Measurements from ENCODE around the gene SYTL3. TPM values are rescaled to one million over a fixed set of nuclear protein-coding genes. Genes with fewer than 3 reads are reported as not detected.

The SYTL3 gene
- total RNA-seq, 4 donors from 2014 or later, result 4.8 to 10.1 (median 7.6) TPM

DNA sequence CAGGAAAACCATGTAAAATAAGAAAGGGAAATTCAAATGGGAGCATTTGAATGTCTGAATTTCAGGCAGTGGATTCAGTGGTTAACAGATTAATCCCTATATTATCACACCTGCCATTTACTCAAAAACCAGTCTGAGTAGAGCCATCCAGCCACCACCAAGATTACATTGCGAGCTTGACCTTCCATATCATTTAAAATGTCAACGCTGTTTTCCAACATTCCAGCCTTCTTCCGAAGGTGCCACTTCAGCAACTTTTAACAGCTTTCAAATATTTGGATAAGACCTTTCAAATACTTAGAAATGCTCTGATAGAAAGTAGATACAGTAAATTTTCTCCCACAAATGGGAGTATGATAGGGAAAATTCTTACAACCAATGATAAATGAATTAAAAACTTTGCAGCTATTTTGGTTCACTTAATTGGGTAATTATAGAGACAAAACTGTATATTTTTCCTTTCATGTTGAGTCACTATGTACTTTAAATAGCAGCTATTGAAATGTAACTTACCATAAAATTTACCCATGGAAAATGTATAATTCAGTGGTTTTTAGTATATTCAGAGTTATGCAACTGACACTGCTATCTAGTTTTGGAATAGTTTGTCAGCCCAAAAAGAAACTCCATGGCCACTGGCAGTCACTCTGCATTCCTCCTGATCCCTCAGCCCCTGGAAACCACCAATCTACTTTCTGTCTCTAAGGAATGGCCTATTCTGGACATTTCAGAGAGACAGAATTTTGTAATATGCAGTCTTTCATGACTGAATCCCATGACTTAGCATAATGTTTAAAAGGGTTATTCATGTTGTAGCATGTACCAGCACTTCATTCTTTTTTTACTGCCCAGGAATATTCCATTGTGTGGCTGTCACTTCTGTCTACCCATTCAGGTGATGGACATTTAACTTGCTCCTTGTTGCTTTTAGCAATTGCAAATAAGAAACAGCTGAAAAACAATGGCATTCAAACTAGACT, 147.8 kb downstream of the SYTL3 start:
- intact Hi-C loops (cut with DNase I), result no loop called here
- Histone ChIP-seq H3K9me3 (no peaks in the 10 kb centered on the region), H3K36me3 (no peaks in the 10 kb centered on the region), H3K27ac (replicated peaks in 1 of 4) (peak overlapping the region in 3 of 4 donors; percentile 34 to 47 (median 46)), H3K27me3 (no peaks in the 10 kb centered on the region), H3K4me3 (no peak overlapping the region), H3K4me1 (peaks cover 39 to 89% (median 61%) of the 10 kb centered on the region in 4 donors)
- no peak for DNase-seq (ENCODE audit: extremely low spot score)
- peak; percentile 10 to 20 for TF ChIP-seq POLR2AphosphoS5 (IDR thresholded peaks at IDR 0.05)
- TF ChIP-seq EP300 (IDR thresholded peaks at IDR 0.05), result no peak
- no peak for TF ChIP-seq POLR2A (IDR thresholded peaks at IDR 0.05; ENCODE audit: low read depth)
- TF ChIP-seq, protein P1, sequence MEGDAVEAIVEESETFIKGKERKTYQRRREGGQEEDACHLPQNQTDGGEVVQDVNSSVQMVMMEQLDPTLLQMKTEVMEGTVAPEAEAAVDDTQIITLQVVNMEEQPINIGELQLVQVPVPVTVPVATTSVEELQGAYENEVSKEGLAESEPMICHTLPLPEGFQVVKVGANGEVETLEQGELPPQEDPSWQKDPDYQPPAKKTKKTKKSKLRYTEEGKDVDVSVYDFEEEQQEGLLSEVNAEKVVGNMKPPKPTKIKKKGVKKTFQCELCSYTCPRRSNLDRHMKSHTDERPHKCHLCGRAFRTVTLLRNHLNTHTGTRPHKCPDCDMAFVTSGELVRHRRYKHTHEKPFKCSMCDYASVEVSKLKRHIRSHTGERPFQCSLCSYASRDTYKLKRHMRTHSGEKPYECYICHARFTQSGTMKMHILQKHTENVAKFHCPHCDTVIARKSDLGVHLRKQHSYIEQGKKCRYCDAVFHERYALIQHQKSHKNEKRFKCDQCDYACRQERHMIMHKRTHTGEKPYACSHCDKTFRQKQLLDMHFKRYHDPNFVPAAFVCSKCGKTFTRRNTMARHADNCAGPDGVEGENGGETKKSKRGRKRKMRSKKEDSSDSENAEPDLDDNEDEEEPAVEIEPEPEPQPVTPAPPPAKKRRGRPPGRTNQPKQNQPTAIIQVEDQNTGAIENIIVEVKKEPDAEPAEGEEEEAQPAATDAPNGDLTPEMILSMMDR (IDR thresholded peaks at IDR 0.05), result no peak
- WGBS, result 57% methylated on average over 3 of the region's 3 CpGs

DNA sequence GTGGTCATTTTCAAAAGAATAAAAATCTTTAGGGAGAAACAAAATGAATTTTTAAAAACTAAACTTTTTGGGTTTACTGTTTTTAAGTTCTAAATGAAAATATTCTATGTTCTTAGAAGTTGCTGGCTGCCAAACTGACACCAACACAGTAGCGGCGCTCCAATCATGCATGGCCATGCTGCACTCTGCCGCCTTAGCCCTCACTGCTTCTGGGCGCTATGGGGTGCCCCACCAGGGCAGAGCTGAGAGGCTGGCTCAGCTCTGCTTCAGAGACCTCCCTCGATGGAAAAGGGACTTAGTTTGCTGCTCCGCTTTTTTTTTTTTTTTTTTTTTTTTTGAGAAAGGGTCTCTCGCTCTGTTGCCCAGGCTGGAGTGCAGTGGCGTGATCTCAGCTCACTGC, 148.5 kb downstream of the SYTL3 start:
- Histone ChIP-seq H3K27ac (replicated peaks in 1 of 4) (peak overlapping the region in 3 of 4 donors; percentile 34 to 47 (median 46)), H3K9me3 (no peaks in the 10 kb centered on the region), H3K4me1 (peaks cover 42 to 90% (median 63%) of the 10 kb centered on the region in 4 donors), H3K27me3 (no peaks in the 10 kb centered on the region), H3K36me3 (no peaks in the 10 kb centered on the region), H3K4me3 (no peak overlapping the region)
- intact Hi-C loops (cut with DNase I), result no loop called here
- 95% methylated on average over 8 of the region's 8 CpGs for WGBS
- DNase-seq (ENCODE audit: extremely low spot score), result no peak
- no peak for TF ChIP-seq POLR2A (IDR thresholded peaks at IDR 0.05; ENCODE audit: low read depth)
- TF ChIP-seq, protein P1 (IDR thresholded peaks at IDR 0.05), result no peak
- TF ChIP-seq EP300 (IDR thresholded peaks at IDR 0.05), result no peak
- no peak for TF ChIP-seq POLR2AphosphoS5 (IDR thresholded peaks at IDR 0.05)

DNA sequence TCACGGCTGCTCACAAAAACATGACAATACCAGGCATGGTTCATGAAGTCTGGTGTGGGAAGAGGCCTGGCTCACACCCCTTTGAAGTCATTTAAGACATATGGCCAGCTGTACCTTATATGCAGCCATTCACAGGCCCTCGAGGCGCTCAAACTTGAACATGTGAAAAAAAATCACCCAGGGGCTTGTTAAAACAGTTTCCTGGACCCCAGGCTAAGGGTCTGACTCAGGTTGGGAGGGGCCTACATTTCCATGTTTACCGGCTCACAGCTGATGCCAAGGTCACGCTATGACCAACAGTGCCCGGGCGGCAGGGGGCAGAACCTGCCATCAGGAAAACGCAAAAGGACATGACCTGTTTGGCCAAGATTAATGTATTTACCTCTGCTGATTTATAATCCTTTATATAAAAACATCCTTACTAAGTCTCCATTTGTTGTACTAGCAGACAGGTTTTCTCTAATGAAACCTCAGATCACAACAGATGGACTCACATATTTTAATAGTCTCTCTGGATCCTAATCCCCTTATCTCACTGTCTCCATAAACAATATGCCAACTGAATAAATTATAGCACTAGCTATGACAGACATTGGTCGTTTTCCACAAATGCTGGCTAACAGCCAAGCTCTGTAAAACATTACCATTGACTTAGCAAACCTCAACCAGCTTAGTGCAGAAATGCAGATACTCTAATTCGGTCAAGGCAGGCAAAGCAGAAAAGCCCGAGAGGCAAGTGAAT, 149.4 kb downstream of the SYTL3 start:
- DNase-seq (ENCODE audit: extremely low spot score), result no peak
- 33% methylated on average over 11 of the region's 11 CpGs for WGBS
- Histone ChIP-seq H3K36me3 (no peaks in the 10 kb centered on the region), H3K27ac (replicated peaks in 1 of 4) (peak overlapping the region; percentile 31 to 47 (median 40)), H3K4me3 (no peak overlapping the region), H3K9me3 (no peaks in the 10 kb centered on the region), H3K4me1 (peaks cover 47 to 88% (median 66%) of the 10 kb centered on the region in 4 donors), H3K27me3 (no peaks in the 10 kb centered on the region)
- no peak for TF ChIP-seq POLR2AphosphoS5 (IDR thresholded peaks at IDR 0.05)
- no peak for TF ChIP-seq POLR2A (IDR thresholded peaks at IDR 0.05; ENCODE audit: low read depth)
- TF ChIP-seq EP300 (IDR thresholded peaks at IDR 0.05), result no peak
- TF ChIP-seq, protein P1 (IDR thresholded peaks at IDR 0.05), result no peak
- intact Hi-C loops (cut with DNase I), result no loop called here

- WGBS, result 95% methylated on average over 6 of the region's 7 CpGs
Measured at GRCh38 chr6:158801655-158802294, 151.9 kb downstream of the SYTL3 start.

More at GRCh38 chr6:158801655-158802294, 151.9 kb downstream of the SYTL3 start:
- intact Hi-C loops (cut with DNase I), result no loop called here
- H3K27ac ChIP-seq (replicated peaks in 1 of 4), result no peak overlapping the region
- no peak for DNase-seq (ENCODE audit: extremely low spot score)
- H3K4me3 ChIP-seq, result no peak overlapping the region
- peaks cover 48 to 81% (median 72%) of the 10 kb centered on the region in 4 donors for H3K4me1 ChIP-seq
- no peaks in the 10 kb centered on the region for H3K36me3 ChIP-seq
- H3K27me3 ChIP-seq, result no peaks in the 10 kb centered on the region
- no peaks in the 10 kb centered on the region for H3K9me3 ChIP-seq
- no peak for TF ChIP-seq EP300 (IDR thresholded peaks at IDR 0.05)
- TF ChIP-seq, protein P1 (IDR thresholded peaks at IDR 0.05), result no peak
